Pancreas (tissue), 10 donors: ENCODE data around the gene TMEM135. TPM values are rescaled to one million over a fixed set of nuclear protein-coding genes. Genes with fewer than 3 reads are reported as not detected.

Experiments used
- ATAC-seq, 4 donors: fragments of 200-7000 bp; cut with Tn5 transposase; one replicate each; pipeline versions ENCODE4 v1.8.0 to v1.9.1; 2020; ENCODE audit warnings: mild to moderate bottlenecking in 4 of 4, moderate library complexity in 4 of 4
- DNase-seq, 6 donors: peaks; one replicate each; pipeline ENCODE4 v3.0.0-alpha.2; 2020
- FAIRE-seq: peaks from 2 replicates; lab custom pipeline; 2012; peaks lifted over from hg19 to GRCh38; lab: Jason Lieb, UNC
- H3K27ac ChIP-seq, 4 donors: fragments of 200-600 bp; sonication (generic); 1 replicate in 3 of 4; 2 replicates in 1 of 4; pipeline versions ENCODE4 v1.5.0 to v1.8.0; 2020
- H3K27me3 ChIP-seq, 4 donors: fragments of 200-600 bp; one replicate each; pipeline ENCODE4 v1.8.0; 2021
- H3K36me3 ChIP-seq, 3 donors: fragments of 200-600 bp; sonication (generic) in 1 of 3; one replicate each; pipeline versions ENCODE4 v1.5.0 to v1.8.0; 2020 to 2021
- H3K4me1 ChIP-seq, 3 donors: fragments of 200-600 bp; one replicate each; pipeline ENCODE4 v1.8.0; 2021
- H3K4me3 ChIP-seq, 4 donors: fragments of 200-600 bp; sonication (generic) in 2 of 4; one replicate each; pipeline versions ENCODE4 v1.5.0 to v1.8.0; 2020 to 2021
- H3K9me3 ChIP-seq, 4 donors: fragments of 200-600 bp; one replicate each; pipeline ENCODE4 v1.8.0; 2021
- CTCF ChIP-seq, 4 donors: fragments of 200-600 bp; sonication (generic) in 3 of 4; IDR thresholded peaks; one replicate each; pipeline versions ENCODE4 v1.5.0 to v1.8.0; 2021; ENCODE audit warnings: antibody characterized with exemption in 4 of 4
- WGBS, 2 donors: extraction: QIAGEN DNeasy Blood & Tissue Kit; methylation state at CpG; one replicate each; pipeline ENCODE4 v1.1.7; 2013; 5-methylcytosine and 5-hydroxymethylcytosine counted together
- intact Hi-C, 3 donors: fragments of 100-400 bp; cut with DNase I; formaldehyde crosslinking; loops; one replicate each; pipeline versions ENCODE4 v1.11.1 to v1.14.2; 2022
- polyA plus RNA-seq, 2 donors: library from polyadenylated mRNA; stranded (reverse); fragments of 200-250 nt; gene quantifications; one replicate each; pipeline ENCODE4 v1.2.3, GENCODE V29; 2013
- total RNA-seq, 6 donors: library from RNA; stranded (reverse); fragmentation: NEBNext Ultra II Directional in 4 of 6; extraction: Animal tissue kit (Norgen Biotek cat#: 25700) in 4 of 6; gene quantifications; one replicate each; pipeline versions ENCODE4 v1.2.1 to v1.2.4, GENCODE V29; 2021 to 2023
- donor health status: healthy with polysubstance abuse.
- donor health status: DM: no; HTN: no; CAD: no; lungs with moderate emphysema.
- donor health status: DM: no; HTN: no; CAD: no.
- donor health status: control.
- donor health status: control.
- donor health status: Bipolar disorder and iron deficiency.
- donor health status: DM: yes; HTN: yes; CAD: no.
- donor health status: DM: no; HTN: no; CAD: no.
- donor health status: DM: no; HTN: no; CAD: no.
- donor health status: DM: yes; HTN: yes; CAD: no.

Gene TMEM135
- total and polyA plus RNA-seq, 8 donors, result 2.6 to 10.1 (median 8.0) TPM

DNA sequence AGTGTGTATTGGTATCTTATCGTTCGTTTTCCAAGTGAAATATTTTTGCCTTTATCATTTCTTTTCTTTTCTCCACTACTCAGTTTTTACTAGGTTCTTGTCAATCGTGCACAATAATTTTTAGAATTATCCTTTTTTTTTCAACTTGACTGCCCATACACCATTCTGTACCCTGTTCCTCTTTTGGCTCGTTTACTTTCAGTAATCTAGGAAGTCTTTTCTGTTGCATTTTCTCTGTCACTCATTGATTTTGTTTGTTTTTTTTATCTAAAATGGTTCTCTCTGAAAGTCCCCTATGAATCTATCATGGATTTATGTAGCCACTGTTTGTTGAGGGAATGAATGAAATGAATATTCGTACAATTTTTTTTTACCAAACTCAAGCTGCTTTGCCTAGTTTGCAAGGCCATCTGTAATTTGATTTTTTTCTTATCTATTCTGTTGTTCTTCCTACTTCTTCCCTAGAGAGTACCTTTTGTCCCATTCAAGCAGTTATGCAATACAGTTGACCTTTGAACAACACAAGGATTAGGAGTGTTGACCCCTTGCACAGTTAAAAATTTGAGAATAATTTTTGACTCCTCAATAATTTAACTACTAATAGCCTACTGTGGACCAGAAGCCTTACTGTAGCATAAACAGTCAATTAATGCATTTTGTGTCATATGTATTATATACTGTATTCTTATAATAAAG, 166.3 kb downstream of the TMEM135 start:
- intact Hi-C loops, result no loop called here
- FAIRE-seq (no peak), DNase-seq (no peak), ATAC-seq (no peak)
- Histone ChIP-seq H3K4me1 (no peaks in the 10 kb centered on the region), H3K27ac (no peak overlapping the region), H3K4me3 (no peak overlapping the region), H3K36me3 (no peaks in the 10 kb centered on the region), H3K27me3 (no peaks in the 10 kb centered on the region), H3K9me3 (no peaks in the 10 kb centered on the region)
- WGBS, 2 donors, result 69 to 71% methylated on average over 5 of the region's 5 CpGs
- TF ChIP-seq CTCF (IDR thresholded peaks at IDR 0.05), result no peak

GRCh38 chr11:87212891-87213290, 175.2 kb downstream of the TMEM135 start:
- 95 to 96% methylated on average over 1 of the region's 1 CpG for WGBS, 2 donors
- no peak overlapping the region for H3K4me3 ChIP-seq
- no peaks in the 10 kb centered on the region for H3K9me3 ChIP-seq
- no peaks in the 10 kb centered on the region for H3K4me1 ChIP-seq
- H3K27me3 ChIP-seq, result no peaks in the 10 kb centered on the region
- no peaks in the 10 kb centered on the region for H3K36me3 ChIP-seq
- intact Hi-C loops, result no loop called here
- no peak for TF ChIP-seq CTCF (IDR thresholded peaks at IDR 0.05)
- FAIRE-seq, result no peak
- ATAC-seq, result no peak
- DNase-seq, result no peak
- no peak overlapping the region for H3K27ac ChIP-seq

DNA sequence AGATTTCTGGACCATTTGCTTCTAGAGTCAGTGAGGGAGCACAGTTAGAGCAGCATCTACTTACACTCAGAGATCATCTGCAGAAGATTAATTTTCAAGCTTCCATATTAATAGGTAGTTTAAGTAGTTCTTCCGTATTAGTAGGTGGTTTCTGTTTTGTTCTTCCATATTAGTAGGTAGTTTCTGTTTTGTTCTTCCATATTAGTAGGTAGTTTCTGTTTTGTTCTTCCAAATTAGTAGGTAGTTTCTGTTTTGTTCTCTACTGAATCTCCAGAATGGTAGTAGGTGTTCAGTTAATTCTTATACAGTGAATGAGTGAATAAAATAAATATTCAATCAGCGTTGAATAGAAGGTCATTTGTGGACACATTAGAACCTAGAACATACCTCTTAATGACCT, 175.7 kb downstream of the TMEM135 start:
- ATAC-seq, result no peak
- H3K9me3 ChIP-seq, result no peaks in the 10 kb centered on the region
- no peak overlapping the region for H3K27ac ChIP-seq
- no peak for DNase-seq
- no peaks in the 10 kb centered on the region for H3K36me3 ChIP-seq
- H3K4me1 ChIP-seq, result no peaks in the 10 kb centered on the region
- WGBS, 2 donors, result 77 to 90% methylated on average over 2 of the region's 2 CpGs
- intact Hi-C loops, result no loop called here
- H3K4me3 ChIP-seq, result no peak overlapping the region
- FAIRE-seq, result no peak
- TF ChIP-seq CTCF (IDR thresholded peaks at IDR 0.05), result no peak
- H3K27me3 ChIP-seq, result no peaks in the 10 kb centered on the region

- Histone ChIP-seq H3K4me3 (no peak overlapping the region), H3K4me1 (no peaks in the 10 kb centered on the region), H3K9me3 (no peaks in the 10 kb centered on the region), H3K36me3 (no peaks in the 10 kb centered on the region), H3K27me3 (no peaks in the 10 kb centered on the region), H3K27ac (no peak overlapping the region)
- FAIRE-seq, result no peak
- DNase-seq, result no peak
- ATAC-seq, result no peak
- no peak for TF ChIP-seq CTCF (IDR thresholded peaks at IDR 0.05)
- 95 to 97% methylated on average over 1 of the region's 1 CpG for WGBS, 2 donors
- intact Hi-C loops, result no loop called here
Measured at GRCh38 chr11:87215236-87215635, 177.5 kb downstream of the TMEM135 start.

DNA sequence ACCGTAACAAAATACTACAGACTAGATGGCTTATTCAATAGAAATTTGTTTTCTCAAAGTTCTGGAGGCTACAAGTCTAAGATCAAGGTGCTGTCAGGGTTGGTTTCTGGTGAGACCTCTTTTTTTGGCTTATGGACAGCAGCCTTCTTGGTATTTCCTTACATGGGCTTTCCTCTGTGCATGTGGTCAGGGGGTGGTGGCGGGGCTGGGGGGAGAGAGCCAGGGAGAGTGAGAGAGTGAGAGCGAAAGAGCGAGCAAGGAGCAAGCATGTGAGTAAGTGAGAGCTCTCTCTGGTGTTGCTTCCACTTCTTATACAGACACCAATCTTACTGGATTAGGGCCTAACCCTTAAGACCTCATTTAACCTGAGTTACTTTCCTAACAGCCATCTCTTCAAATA, 181.5 kb downstream of the TMEM135 start:
- no peaks in the 10 kb centered on the region for H3K27me3 ChIP-seq
- TF ChIP-seq CTCF (IDR thresholded peaks at IDR 0.05), result no peak
- no peak overlapping the region for H3K27ac ChIP-seq
- WGBS, 2 donors, result 96 to 97% methylated on average over 4 of the region's 4 CpGs
- intact Hi-C loops, result no loop called here
- no peaks in the 10 kb centered on the region for H3K9me3 ChIP-seq
- no peak overlapping the region for H3K4me3 ChIP-seq
- H3K36me3 ChIP-seq, result no peaks in the 10 kb centered on the region
- DNase-seq, result no peak
- H3K4me1 ChIP-seq, result no peaks in the 10 kb centered on the region
- ATAC-seq, result no peak
- no peak for FAIRE-seq
